A204.1 (cell line): ENCODE results near the gene ENO2.

Experiments used
- FAIRE-seq: peaks from 2 replicates; lab custom pipeline; 2012; peaks lifted over from hg19 to GRCh38; lab: Jason Lieb, UNC

ENO2 gene

DNA sequence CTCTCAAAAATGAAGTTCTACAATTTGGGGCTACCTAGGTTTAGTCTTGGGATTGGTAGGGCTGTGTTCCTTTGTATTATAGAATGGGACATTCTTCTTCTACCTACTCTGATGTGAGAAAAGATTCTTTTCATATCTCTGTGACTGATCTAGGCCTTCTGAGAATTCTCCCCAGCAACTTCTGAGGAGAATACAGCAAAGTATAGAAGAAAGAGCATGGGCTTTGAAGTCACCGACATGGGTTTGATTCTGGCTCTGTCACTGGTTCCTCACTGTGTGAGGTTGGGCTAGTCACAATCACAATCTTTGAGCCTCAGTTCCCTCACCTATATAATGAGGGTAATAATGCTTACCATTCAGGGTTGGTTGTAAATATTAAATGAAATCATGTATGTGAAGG is 18.4 kb downstream of the ENO2 start:
- FAIRE-seq, result no peak

GRCh38 chr12:6934110-6934509 is 19.7 kb downstream of the ENO2 start:
- no peak for FAIRE-seq

- FAIRE-seq, result no peak
Observed at GRCh38 chr12:6935371-6936193, 21.2 kb downstream of the ENO2 start.

DNA sequence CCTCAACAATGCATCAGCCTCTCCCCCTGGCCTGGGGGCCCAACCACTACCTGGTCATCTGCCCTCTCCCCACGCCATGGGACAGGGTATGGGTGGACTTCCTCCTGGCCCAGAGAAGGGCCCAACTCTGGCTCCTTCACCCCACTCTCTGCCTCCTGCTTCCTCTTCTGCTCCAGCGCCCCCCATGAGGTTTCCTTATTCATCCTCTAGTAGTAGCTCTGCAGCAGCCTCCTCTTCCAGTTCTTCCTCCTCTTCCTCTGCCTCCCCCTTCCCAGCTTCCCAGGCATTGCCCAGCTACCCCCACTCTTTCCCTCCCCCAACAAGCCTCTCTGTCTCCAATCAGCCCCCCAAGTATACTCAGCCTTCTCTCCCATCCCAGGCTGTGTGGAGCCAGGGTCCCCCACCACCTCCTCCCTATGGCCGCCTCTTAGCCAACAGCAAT is 21.8 kb downstream of the ENO2 start:
- FAIRE-seq, result no peak

DNA sequence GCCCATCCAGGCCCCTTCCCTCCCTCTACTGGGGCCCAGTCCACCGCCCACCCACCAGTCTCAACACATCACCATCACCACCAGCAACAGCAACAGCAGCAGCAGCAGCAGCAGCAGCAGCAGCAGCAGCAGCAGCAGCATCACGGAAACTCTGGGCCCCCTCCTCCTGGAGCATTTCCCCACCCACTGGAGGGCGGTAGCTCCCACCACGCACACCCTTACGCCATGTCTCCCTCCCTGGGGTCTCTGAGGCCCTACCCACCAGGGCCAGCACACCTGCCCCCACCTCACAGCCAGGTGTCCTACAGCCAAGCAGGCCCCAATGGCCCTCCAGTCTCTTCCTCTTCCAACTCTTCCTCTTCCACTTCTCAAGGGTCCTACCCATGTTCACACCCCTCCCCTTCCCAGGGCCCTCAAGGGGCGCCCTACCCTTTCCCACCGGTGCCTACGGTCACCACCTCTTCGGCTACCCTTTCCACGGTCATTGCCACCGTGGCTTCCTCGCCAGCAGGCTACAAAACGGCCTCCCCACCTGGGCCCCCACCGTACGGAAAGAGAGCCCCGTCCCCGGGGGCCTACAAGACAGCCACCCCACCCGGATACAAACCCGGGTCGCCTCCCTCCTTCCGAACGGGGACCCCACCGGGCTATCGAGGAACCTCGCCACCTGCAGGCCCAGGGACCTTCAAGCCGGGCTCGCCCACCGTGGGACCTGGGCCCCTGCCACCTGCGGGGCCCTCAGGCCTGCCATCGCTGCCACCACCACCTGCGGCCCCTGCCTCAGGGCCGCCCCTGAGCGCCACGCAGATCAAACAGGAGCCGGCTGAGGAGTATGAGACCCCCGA is 22.5 kb downstream of the ENO2 start:
- no peak for FAIRE-seq

DNA sequence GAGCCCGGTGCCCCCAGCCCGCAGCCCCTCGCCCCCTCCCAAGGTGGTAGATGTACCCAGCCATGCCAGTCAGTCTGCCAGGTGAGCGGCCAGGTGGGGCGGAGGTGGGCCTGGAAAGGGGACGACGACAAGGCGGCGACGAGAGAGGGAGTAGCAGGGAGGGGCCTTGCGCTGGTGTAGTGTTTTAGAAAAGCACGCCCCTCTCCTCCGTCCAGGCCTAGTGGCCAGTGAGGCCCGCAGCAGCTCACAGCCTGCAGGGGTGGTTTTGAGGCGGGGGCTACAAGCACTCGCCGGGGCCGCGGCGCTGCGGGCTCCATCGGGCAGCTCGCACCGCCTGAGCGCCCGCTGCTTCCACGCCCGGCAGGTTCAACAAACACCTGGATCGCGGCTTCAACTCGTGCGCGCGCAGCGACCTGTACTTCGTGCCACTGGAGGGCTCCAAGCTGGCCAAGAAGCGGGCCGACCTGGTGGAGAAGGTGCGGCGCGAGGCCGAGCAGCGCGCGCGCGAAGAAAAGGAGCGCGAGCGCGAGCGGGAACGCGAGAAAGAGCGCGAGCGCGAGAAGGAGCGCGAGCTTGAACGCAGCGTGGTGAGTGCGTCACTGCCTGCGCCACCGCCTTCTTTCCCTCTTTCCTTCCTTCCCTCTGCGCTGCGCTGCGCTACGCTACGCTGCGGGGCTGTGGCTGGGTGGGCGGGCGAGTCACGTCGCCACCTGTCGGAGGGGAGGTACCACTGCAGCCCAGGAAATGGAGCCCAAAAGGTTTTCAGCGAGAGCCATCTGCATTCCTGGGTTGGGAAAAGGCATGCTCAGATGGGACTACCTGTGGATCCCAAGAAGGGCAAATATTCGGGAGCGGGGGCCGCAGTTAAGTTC is 23.3 kb downstream of the ENO2 start:
- peak; percentile 62 for FAIRE-seq

GRCh38 chr12:6938353-6939190 is 24.2 kb downstream of the ENO2 start:
- FAIRE-seq, result no peak

DNA sequence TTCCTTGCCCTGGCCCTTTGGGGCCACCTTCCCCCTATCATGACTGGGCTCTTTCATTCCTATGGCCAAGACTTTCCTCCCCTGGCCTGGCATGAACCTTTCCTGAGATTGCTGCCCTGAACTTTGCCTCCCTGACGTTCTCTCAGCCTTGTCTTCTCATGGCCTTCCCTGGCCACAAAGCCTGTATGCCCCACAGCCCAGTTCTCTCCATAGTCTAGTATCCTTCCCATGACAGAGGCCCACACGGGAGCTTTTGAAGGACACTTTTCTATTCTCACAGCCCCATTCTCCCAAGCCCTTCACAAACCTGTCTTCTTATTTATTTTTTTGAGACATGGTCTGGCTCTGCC is 24.8 kb downstream of the ENO2 start:
- no peak for FAIRE-seq

DNA sequence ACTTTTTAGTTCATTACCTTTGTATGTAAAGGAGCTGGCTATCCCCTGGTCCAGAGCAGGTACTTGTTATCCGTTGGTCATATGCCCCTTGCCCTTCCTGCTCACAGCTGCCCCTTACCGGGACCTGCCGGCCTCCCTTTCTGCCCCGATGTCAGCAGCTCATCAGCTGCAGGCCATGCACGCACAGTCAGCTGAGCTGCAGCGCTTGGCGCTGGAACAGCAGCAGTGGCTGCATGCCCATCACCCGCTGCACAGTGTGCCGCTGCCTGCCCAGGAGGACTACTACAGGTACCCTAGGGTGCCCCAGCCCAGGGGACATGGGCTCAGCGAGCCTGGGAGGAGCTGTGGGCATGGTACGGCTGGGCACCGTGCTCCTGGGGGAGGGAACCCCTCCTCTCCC is 26.9 kb downstream of the ENO2 start:
- no peak for FAIRE-seq

DNA sequence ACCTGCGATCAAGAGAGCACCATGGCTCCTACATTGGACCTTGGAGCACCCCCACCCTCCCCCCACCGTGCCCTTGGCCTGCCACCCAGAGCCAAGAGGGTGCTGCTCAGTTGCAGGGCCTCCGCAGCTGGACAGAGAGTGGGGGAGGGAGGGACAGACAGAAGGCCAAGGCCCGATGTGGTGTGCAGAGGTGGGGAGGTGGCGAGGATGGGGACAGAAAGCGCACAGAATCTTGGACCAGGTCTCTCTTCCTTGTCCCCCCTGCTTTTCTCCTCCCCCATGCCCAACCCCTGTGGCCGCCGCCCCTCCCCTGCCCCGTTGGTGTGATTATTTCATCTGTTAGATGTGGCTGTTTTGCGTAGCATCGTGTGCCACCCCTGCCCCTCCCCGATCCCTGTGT is 27.4 kb downstream of the ENO2 start:
- no peak for FAIRE-seq

- FAIRE-seq, result no peak
Observed at GRCh38 chr12:6942331-6942665, 27.9 kb downstream of the ENO2 start.

DNA sequence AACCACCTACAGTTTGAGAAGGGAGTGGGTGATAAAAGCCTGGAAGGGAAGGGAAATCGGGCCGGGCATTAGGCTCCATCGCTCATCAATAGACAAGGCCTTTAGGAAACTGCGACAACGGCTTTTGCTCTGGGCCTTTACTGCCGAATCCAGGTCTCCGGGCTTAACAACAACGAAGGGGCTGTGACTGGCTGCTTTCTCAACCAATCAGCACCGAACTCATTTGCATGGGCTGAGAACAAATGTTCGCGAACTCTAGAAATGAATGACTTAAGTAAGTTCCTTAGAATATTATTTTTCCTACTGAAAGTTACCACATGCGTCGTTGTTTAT is 29.0 kb downstream of the ENO2 start:
- FAIRE-seq, result peak; percentile 97

GRCh38 chr12:6943722-6944380 is 29.5 kb downstream of the ENO2 start, which contains the start of the genes C12orf57 and RNU7-1:
Gene C12orf57 (plus strand): TSS chr12:6944022. CDS start chr12:6944122, 100 bp downstream.
Gene RNU7-1 (plus strand): TSS chr12:6943816.
- no peak for FAIRE-seq

DNA sequence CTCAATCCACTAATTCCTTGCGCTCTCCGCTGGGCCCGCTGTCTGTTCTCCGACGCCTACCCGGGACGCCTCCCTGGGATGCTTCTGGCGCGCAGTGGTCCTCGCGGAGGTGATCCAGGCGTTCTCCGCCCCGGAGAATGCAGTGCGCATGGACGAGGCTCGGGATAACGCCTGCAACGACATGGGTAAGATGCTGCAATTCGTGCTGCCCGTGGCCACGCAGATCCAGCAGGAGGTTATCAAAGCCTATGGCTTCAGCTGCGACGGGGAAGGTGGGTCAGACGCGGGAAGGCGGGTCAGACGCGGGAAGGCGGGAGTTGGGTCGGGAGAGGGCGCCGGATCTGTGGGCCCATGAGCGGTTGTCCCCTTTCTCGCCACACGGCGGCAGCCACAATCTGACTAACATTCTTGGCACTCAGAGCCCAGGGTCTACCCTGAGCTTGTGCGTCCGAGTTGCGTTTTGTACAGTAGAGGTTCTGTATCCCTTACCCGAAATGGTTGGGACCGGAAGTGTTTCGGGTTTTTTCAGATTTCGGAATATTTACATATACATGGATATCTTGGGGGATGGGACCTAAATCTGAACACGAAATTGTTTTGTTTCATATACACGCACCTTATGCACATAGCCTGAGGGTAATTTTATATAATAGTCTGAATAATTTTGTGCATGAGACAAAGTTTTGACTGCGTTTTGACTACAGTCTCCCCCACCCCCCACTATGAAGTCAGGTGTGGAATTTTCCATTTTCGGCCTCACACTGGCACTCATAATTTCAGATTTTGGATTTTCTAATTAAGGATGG is 30.2 kb downstream of the ENO2 start:
- peak; percentile 87 for FAIRE-seq

DNA sequence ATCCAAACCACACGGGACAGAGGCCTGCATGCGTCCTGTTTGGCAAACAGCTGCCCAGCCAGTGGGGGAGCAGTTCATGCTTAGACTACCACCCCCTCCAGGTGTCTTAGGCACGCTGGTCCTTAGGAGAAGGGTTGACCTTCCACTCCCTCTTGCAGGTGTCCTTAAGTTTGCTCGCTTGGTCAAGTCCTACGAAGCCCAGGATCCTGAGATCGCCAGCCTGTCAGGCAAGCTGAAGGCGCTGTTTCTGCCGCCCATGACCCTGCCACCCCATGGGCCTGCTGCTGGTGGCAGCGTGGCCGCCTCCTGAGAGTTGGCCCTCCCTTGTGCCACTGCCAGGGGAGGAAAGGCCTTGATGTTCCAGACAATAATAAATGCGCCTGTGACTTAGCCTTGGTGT is 31.2 kb downstream of the ENO2 start:
- no peak for FAIRE-seq

- no peak for FAIRE-seq
Observed at GRCh38 chr12:6946033-6946919, 31.9 kb downstream of the ENO2 start.

GRCh38 chr12:6946920-6947374 is 32.6 kb downstream of the ENO2 start:
- no peak for FAIRE-seq

- no peak for FAIRE-seq
Observed at GRCh38 chr12:6947615-6948014, 33.2 kb downstream of the ENO2 start.
